Neuronal stem cell (in vitro differentiated cells): ENCODE results near the gene CAPN12.

Experiments used
- DNase-seq: peaks from one replicate; pipeline ENCODE4 v3.0.0-alpha.2; 2013; ENCODE audit warnings: low spot score
- H2AFZ ChIP-seq: one replicate; pipeline ENCODE4 v1.6.1; 2013; ENCODE audit warnings: mild to moderate bottlenecking, low read length, inconsistent platforms
- H2AK5ac ChIP-seq: 2 replicates; pipeline ENCODE4 v1.6.1; 2013; ENCODE audit warnings: low read depth, mild to moderate bottlenecking, inconsistent platforms, low read length, moderate library complexity, mixed read lengths
- H2BK120ac ChIP-seq: 2 replicates; pipeline ENCODE4 v1.6.1; 2013; ENCODE audit warnings: low read depth, mild to moderate bottlenecking, inconsistent platforms, low read length, moderate library complexity, mixed read lengths
- H2BK12ac ChIP-seq: one replicate; pipeline ENCODE4 v1.6.1; 2013; ENCODE audit warnings: low read length, inconsistent platforms
- H2BK15ac ChIP-seq: 2 replicates; pipeline ENCODE4 v1.6.1; 2013; ENCODE audit warnings: mild to moderate bottlenecking, low read length, inconsistent platforms, mixed read lengths
- H2BK5ac ChIP-seq: one replicate; pipeline ENCODE4 v1.6.1; 2013; ENCODE audit warnings: inconsistent platforms, mild to moderate bottlenecking, low read length, moderate library complexity
- H3K14ac ChIP-seq: one replicate; pipeline ENCODE4 v1.6.1; 2013; ENCODE audit warnings: low read length, inconsistent platforms
- H3K18ac ChIP-seq: 2 replicates; pipeline ENCODE4 v1.6.1; 2013; ENCODE audit warnings: low read length, inconsistent platforms
- H3K23ac ChIP-seq: 2 replicates; pipeline ENCODE4 v1.6.1; 2013; ENCODE audit warnings: low read depth, mild to moderate bottlenecking, mixed read lengths, low read length, inconsistent platforms; ENCODE audit not compliant: poor library complexity
- H3K27ac ChIP-seq: replicated peaks from 3 replicates; pipeline ENCODE4 v1.5.1; 2013; ENCODE audit warnings: low read length, inconsistent platforms
- H3K27me3 ChIP-seq, 3 experiments: 2 replicates each; pipeline ENCODE4 v1.6.1; 2013; ENCODE audit warnings: low read length in 3 of 3, mild to moderate bottlenecking in 2 of 3, inconsistent platforms in 1 of 3, low read depth in 1 of 3, mixed read lengths in 1 of 3, moderate library complexity in 1 of 3; ENCODE audit not compliant: control insufficient read depth in 3 of 3, insufficient read depth in 3 of 3
- H3K36me3 ChIP-seq, 2 donors: replicated peaks in 1 of 2; 2 replicates each; pipeline ENCODE4 v1.6.1; 2013; ENCODE audit warnings: low read length in 2 of 2; ENCODE audit not compliant: control insufficient read depth in 2 of 2, insufficient read depth in 2 of 2
- H3K4ac ChIP-seq: 2 replicates; pipeline ENCODE4 v1.6.1; 2013; ENCODE audit warnings: inconsistent platforms, mild to moderate bottlenecking, low read length, moderate library complexity
- H3K4me1 ChIP-seq, 2 donors: 1 replicate in 1 of 2; 2 replicates in 1 of 2; pipeline ENCODE4 v1.6.1; 2013; ENCODE audit warnings: low read length in 2 of 2, low read depth in 1 of 2; ENCODE audit not compliant: control insufficient read depth in 2 of 2, insufficient read depth in 1 of 2
- H3K4me2 ChIP-seq: one replicate; pipeline ENCODE4 v1.6.1; 2013; ENCODE audit warnings: mild to moderate bottlenecking, low read length, inconsistent platforms; ENCODE audit not compliant: insufficient read depth, poor library complexity, severe bottlenecking
- H3K4me3 ChIP-seq, 2 donors: 2 replicates each; pipeline ENCODE4 v1.5.1; 2013; ENCODE audit warnings: low read length in 2 of 2, mild to moderate bottlenecking in 2 of 2, inconsistent platforms in 1 of 2, moderate library complexity in 1 of 2
- H3K79me1 ChIP-seq: one replicate; pipeline ENCODE4 v1.6.1; 2013; ENCODE audit warnings: low read depth, mild to moderate bottlenecking, inconsistent platforms, low read length, moderate library complexity
- H3K9ac ChIP-seq: one replicate; pipeline ENCODE4 v1.6.1; 2013; ENCODE audit warnings: mild to moderate bottlenecking, low read depth, low read length, inconsistent platforms; ENCODE audit not compliant: poor library complexity
- H3K9me3 ChIP-seq, 2 donors: replicated peaks in 1 of 2; 2 replicates each; pipeline versions ENCODE3 to v1.6.1; 2013; ENCODE audit warnings: low read length in 2 of 2, mild to moderate bottlenecking in 2 of 2, inconsistent platforms in 1 of 2, low read depth in 1 of 2, mixed read lengths in 1 of 2, moderate library complexity in 1 of 2; ENCODE audit not compliant: control insufficient read depth in 2 of 2, insufficient read depth in 1 of 2
- H4K8ac ChIP-seq: one replicate; pipeline ENCODE4 v1.6.1; 2013; ENCODE audit warnings: low read depth, mild to moderate bottlenecking, inconsistent platforms, low read length, moderate library complexity
- H4K91ac ChIP-seq: one replicate; pipeline ENCODE4 v1.6.1; 2013; ENCODE audit warnings: low read length, low read depth, mild to moderate bottlenecking, inconsistent platforms; ENCODE audit not compliant: poor library complexity
- WGBS, 2 donors: extraction: QIAGEN DNeasy Blood & Tissue Kit; methylation state at CpG; one replicate each; pipeline ENCODE4 v1.1.7; 2013; ENCODE audit warnings: missing lambda C conversion rate in 2 of 2, mixed read lengths in 1 of 2; ENCODE audit not compliant: insufficient read length in 2 of 2, insufficient replicate concordance in 1 of 2; ENCODE audit errors: extremely low coverage in 2 of 2; 5-methylcytosine and 5-hydroxymethylcytosine counted together

The CAPN12 gene

GRCh38 chr19:38740932-38741331, 3.3 kb downstream of the CAPN12 start:
- Histone ChIP-seq H3K4ac (no peak overlapping the region), H3K23ac (no peak overlapping the region), H4K8ac (no peak overlapping the region), H2BK5ac (no peak overlapping the region), H2BK12ac (no peak overlapping the region), H3K4me1 (peaks cover 0 to 7% of the 10 kb centered on the region in 2 donors), H2BK120ac (no peak overlapping the region), H2BK15ac (no peak overlapping the region), H2AK5ac (no peak overlapping the region), H3K79me1 (no peaks in the 10 kb centered on the region), H2AFZ (no peak overlapping the region), H3K27ac (no peak overlapping the region), H3K27me3 (peaks cover 0 to 18% (median 8%) of the 10 kb centered on the region in 3 experiments), H3K36me3 (no peaks in the 10 kb centered on the region), H4K91ac (no peak overlapping the region), H3K14ac (no peak overlapping the region), H3K18ac (no peak overlapping the region), H3K9ac (no peak overlapping the region), H3K9me3 (no peaks in the 10 kb centered on the region), H3K4me2 (no peak overlapping the region), H3K4me3 (no peak overlapping the region)
- no CpG with 5 or more reads among the region's 2 CpGs for WGBS, 2 donors
- DNase-seq, result no peak

- Histone ChIP-seq H2AFZ (no peak overlapping the region), H3K18ac (no peak overlapping the region), H3K4me3 (no peak overlapping the region), H3K9me3 (no peaks in the 10 kb centered on the region), H2BK120ac (no peak overlapping the region), H3K4me1 (peaks cover 0 to 9% of the 10 kb centered on the region in 2 donors), H3K9ac (no peak overlapping the region), H2AK5ac (peak overlapping the region; percentile 61), H4K8ac (no peak overlapping the region), H4K91ac (no peak overlapping the region), H2BK12ac (peak overlapping the region; percentile 93), H2BK5ac (no peak overlapping the region), H3K36me3 (no peaks in the 10 kb centered on the region), H3K79me1 (no peaks in the 10 kb centered on the region), H3K4ac (peak overlapping the region; percentile 26), H2BK15ac (no peak overlapping the region), H3K4me2 (no peak overlapping the region), H3K27ac (no peak overlapping the region), H3K23ac (no peak overlapping the region), H3K27me3 (peaks cover 0 to 18% (median 8%) of the 10 kb centered on the region in 3 experiments), H3K14ac (no peak overlapping the region)
- WGBS, 2 donors, result no CpG with 5 or more reads among the region's 9 CpGs
- DNase-seq, result no peak
Measured at GRCh38 chr19:38740257-38740592, 4.0 kb downstream of the CAPN12 start.

DNA sequence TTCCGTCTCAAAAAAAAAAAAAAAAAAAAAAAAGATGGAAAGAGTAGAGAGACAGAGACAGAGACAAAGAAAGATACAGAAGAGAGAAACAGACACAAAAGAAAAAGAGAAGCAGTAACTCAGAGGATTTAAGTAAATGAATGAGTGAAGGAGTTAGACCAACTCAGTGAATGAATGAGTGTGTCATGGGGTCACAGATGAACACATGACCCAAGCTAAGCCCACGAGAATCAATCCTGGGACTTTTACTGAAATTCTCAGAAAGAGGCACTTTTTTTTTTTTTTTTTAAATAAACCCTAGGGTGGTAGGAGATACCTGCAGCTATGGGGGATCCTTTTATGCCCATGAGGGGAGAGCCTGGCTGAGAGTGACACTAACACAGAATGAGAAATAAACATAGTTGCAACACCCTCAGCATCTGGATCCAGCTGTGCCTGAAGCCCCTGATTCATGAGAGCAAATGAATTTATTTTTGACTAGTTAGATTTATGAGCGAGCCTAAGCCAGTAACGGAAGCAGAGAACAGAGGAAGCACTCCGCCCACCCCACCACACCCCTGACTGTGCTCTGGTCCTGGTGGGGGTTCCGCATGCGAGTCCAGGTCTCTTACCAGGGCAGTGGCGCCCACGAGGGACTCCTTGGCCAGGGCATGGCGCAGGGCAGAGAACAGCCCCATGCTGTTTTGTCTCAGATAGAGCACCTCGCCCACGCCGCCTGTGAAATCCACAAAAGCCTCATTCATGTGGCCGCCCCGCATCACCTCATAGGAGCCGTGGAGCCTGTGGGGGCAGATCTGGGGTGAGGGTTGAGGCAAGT, 4.6 kb downstream of the CAPN12 start:
- peak overlapping the region; percentile 61 for H2AK5ac ChIP-seq
- H3K36me3 ChIP-seq, result no peaks in the 10 kb centered on the region
- peaks cover 0 to 18% (median 8%) of the 10 kb centered on the region in 3 experiments for H3K27me3 ChIP-seq
- no peaks in the 10 kb centered on the region for H3K9me3 ChIP-seq
- no CpG with 5 or more reads among the region's 16 CpGs for WGBS, 2 donors
- H3K4me1 ChIP-seq, result peaks cover 0 to 10% of the 10 kb centered on the region in 2 donors
- H3K79me1 ChIP-seq, result no peaks in the 10 kb centered on the region
- H3K4me2 ChIP-seq, result no peak overlapping the region
- H3K23ac ChIP-seq, result no peak overlapping the region
- no peak overlapping the region for H2BK5ac ChIP-seq
- peak overlapping the region; percentile 26 for H3K4ac ChIP-seq
- H4K8ac ChIP-seq, result no peak overlapping the region
- no peak overlapping the region for H2BK15ac ChIP-seq
- DNase-seq, result no peak
- no peak overlapping the region for H2BK120ac ChIP-seq
- H3K4me3 ChIP-seq, result peak overlapping the region in 1 of 2 donors; percentile 25
- peak overlapping the region; percentile 93 for H2BK12ac ChIP-seq
- peak overlapping the region; percentile 27 for H3K18ac ChIP-seq
- H3K9ac ChIP-seq, result no peak overlapping the region
- H3K14ac ChIP-seq, result no peak overlapping the region
- no peak overlapping the region for H4K91ac ChIP-seq
- no peak overlapping the region for H2AFZ ChIP-seq
- no peak overlapping the region for H3K27ac ChIP-seq

- Histone ChIP-seq H2BK120ac (no peak overlapping the region), H3K9me3 (no peaks in the 10 kb centered on the region), H2BK12ac (peak overlapping the region; percentile 99), H2AFZ (no peak overlapping the region), H3K4me2 (no peak overlapping the region), H3K27me3 (peaks cover 0 to 18% (median 8%) of the 10 kb centered on the region in 3 experiments), H4K8ac (no peak overlapping the region), H3K9ac (peak overlapping the region; percentile 44), H3K4ac (peak overlapping the region; percentile 98), H3K36me3 (no peaks in the 10 kb centered on the region), H2AK5ac (peak overlapping the region; percentile 74), H3K18ac (peak overlapping the region; percentile 67), H3K27ac (no peak overlapping the region), H3K4me1 (peaks cover 0 to 8% of the 10 kb centered on the region in 2 donors), H3K14ac (peak overlapping the region; percentile 96), H3K23ac (peak overlapping the region; percentile 89), H2BK15ac (peak overlapping the region; percentile 85), H3K4me3 (peak overlapping the region in 1 of 2 donors; percentile 44), H3K79me1 (no peaks in the 10 kb centered on the region), H2BK5ac (no peak overlapping the region), H4K91ac (no peak overlapping the region)
- WGBS, 2 donors, result no CpG with 5 or more reads among the region's 21 CpGs
- DNase-seq, result no peak
Measured at GRCh38 chr19:38737921-38738737, 6.1 kb downstream of the CAPN12 start.
